ENCODE results near the gene MRGPRF. TPM values are rescaled to one million over a fixed set of nuclear protein-coding genes. Genes with fewer than 3 reads are reported as not detected.

The MRGPRF gene
- total RNA-seq, 3 donors from 2014 or later (not counting 1 experiment from before 2014, with no cell fraction given), result not detected

DNA sequence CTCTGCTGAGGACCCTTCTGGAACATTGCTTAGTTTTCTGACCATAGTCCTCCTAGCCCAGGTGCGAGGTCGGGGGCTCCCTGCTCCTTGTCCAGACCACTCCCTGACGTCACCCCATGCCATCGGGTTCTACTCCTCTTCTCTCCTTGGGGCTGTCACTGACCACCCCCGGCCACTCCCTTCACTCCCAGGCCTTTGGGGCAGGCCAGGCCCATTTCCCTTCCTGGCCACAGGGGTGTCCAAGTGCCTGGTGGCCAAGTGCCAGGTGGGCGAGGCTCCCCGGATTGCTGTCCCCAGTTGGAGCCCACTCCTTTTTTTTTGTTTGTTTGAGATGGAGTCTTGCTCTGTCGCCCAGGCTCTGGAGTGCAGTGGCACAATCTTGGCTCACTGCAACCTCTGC, 51.8 kb downstream of the MRGPRF start:
- H3K27me3 Mint-ChIP-seq (ENCODE audit: low read depth in 2 of 2), result peaks cover 0 to 8% of the 10 kb centered on the region in 2 donors
- ATAC-seq, result no peak
- intact Hi-C loops (cut with micrococcal nuclease), result no loop called here
- TF ChIP-seq, protein P1, sequence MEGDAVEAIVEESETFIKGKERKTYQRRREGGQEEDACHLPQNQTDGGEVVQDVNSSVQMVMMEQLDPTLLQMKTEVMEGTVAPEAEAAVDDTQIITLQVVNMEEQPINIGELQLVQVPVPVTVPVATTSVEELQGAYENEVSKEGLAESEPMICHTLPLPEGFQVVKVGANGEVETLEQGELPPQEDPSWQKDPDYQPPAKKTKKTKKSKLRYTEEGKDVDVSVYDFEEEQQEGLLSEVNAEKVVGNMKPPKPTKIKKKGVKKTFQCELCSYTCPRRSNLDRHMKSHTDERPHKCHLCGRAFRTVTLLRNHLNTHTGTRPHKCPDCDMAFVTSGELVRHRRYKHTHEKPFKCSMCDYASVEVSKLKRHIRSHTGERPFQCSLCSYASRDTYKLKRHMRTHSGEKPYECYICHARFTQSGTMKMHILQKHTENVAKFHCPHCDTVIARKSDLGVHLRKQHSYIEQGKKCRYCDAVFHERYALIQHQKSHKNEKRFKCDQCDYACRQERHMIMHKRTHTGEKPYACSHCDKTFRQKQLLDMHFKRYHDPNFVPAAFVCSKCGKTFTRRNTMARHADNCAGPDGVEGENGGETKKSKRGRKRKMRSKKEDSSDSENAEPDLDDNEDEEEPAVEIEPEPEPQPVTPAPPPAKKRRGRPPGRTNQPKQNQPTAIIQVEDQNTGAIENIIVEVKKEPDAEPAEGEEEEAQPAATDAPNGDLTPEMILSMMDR (IDR thresholded peaks at IDR 0.05), result no peak
- H3K9me3 Mint-ChIP-seq, result no peaks in the 10 kb centered on the region
- Histone ChIP-seq H3K27ac (ENCODE audit: low read length) (no peak overlapping the region), H3K4me3 (ENCODE audit: low read length) (no peak overlapping the region), H3K36me3 (ENCODE audit: control insufficient read depth, insufficient read depth, low read length) (no peaks in the 10 kb centered on the region), H3K9me3 (ENCODE audit: control insufficient read depth, insufficient read depth, low read length) (no peaks in the 10 kb centered on the region), H3K27me3 (ENCODE audit: control insufficient read depth, insufficient read depth, low read length) (no peaks in the 10 kb centered on the region), H3K4me1 (ENCODE audit: control insufficient read depth, insufficient read depth, low read length) (peaks cover 3% of the 10 kb centered on the region)
- 91% methylated on average over 8 of the region's 8 CpGs for WGBS (ENCODE audit: insufficient coverage)
- no peak overlapping the region for H3K27ac Mint-ChIP-seq
- no peak overlapping the region for H3K4me3 Mint-ChIP-seq
- DNase-seq, result no peak
- H3K36me3 Mint-ChIP-seq, result no peaks in the 10 kb centered on the region
- peaks cover 4 to 5% of the 10 kb centered on the region in 2 donors for H3K4me1 Mint-ChIP-seq

DNA sequence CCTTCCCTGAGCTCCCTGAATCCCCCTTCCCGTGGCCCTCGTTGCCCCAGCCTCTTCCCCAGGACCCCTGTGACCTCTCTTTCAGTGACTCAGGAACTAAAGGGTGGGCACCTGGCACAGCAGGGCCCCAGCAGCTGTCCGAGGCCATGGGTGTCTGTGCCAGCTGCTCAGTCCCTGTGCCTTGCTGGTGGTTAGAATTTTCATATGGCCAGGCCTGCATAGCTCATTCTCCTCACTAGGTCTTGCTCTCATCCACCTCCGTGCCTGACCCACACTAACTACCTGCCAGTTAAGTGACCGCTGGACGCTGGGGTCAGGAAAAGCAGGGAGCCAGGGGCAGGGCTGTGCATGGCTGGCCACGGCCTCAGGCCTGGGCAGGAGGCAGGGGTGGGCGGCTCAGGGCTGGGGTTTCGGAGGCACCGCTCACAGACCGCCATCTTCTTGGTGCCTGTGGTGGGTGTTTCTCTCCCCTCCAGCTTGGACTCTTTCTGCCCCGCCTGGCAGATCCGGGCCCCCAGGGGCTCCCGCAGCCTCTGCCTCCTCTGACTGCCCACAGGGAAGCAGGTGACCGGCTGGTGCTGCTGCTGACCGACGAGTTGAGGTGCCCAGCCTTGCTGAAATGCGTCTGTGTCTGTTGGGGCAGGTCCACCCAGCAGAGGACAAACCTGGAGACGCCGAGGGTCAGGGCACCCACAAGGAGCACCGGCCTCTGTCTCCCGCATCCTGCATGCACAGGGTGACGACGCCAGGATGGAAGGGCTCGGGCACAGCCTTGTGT, 52.6 kb downstream of the MRGPRF start:
- Mint-ChIP-seq H3K9me3 (no peaks in the 10 kb centered on the region), H3K4me3 (no peak overlapping the region), H3K27me3 (ENCODE audit: low read depth in 2 of 2) (peaks cover 0 to 8% of the 10 kb centered on the region in 2 donors), H3K36me3 (no peaks in the 10 kb centered on the region), H3K4me1 (peaks cover 2 to 5% of the 10 kb centered on the region in 2 donors), H3K27ac (no peak overlapping the region)
- no peaks in the 10 kb centered on the region for H3K9me3 ChIP-seq (ENCODE audit: control insufficient read depth, insufficient read depth, low read length)
- ATAC-seq (no peak), DNase-seq (no peak)
- H3K4me3 ChIP-seq (ENCODE audit: low read length), result no peak overlapping the region
- 86% methylated on average over 25 of the region's 25 CpGs for WGBS (ENCODE audit: insufficient coverage)
- no peaks in the 10 kb centered on the region for H3K27me3 ChIP-seq (ENCODE audit: control insufficient read depth, insufficient read depth, low read length)
- intact Hi-C loops (cut with micrococcal nuclease), result no loop called here
- peaks cover 7% of the 10 kb centered on the region for H3K4me1 ChIP-seq (ENCODE audit: control insufficient read depth, insufficient read depth, low read length)
- H3K36me3 ChIP-seq (ENCODE audit: control insufficient read depth, insufficient read depth, low read length), result no peaks in the 10 kb centered on the region
- TF ChIP-seq, protein P1 (IDR thresholded peaks at IDR 0.05), result no peak
- no peak overlapping the region for H3K27ac ChIP-seq (ENCODE audit: low read length)

DNA sequence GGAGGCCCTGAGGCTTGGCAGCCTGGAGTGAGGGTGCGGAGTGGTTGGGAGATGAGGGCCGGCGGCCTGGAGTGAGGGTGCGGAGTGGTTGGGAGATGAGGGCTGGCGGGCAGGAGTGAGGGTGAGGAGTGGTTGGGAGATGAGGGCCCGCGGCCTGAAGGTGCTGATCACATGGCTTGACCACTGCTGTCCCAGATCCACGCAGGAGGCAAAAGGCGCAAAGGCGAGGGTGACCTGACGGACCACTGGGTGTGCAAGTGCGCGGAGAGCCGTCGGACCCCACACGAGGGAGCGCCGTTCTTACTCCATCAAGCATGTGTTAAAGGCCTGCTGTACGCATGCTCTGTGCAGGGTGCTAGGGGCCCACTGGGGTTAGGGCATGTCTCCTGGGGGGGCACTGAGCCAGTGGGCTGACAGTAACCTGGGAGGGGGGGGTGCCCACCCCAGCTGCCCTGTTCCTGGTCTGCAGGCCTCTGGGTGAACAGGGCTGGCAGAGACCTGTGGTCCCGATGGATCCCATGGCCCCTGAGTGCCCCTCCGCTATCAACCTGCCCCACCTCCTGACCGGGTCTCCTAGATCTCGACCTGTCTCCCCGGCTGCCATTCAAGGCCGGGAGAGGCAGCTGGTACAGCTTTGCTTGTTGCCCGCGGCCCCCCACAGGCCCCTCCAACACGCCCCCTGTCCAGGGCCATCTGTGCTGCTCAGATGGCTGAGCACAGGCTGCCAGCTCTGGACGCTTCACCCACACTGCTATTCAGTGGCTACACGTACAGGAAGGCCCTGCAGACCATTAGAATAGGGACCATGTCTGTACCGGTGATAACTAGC, 53.4 kb downstream of the MRGPRF start:
- Mint-ChIP-seq H3K36me3 (no peaks in the 10 kb centered on the region), H3K9me3 (no peaks in the 10 kb centered on the region), H3K27ac (no peak overlapping the region), H3K4me3 (no peak overlapping the region), H3K4me1 (peaks cover 5 to 7% of the 10 kb centered on the region in 2 donors), H3K27me3 (ENCODE audit: low read depth in 2 of 2) (peaks cover 0 to 8% of the 10 kb centered on the region in 2 donors)
- no peaks in the 10 kb centered on the region for H3K9me3 ChIP-seq (ENCODE audit: control insufficient read depth, insufficient read depth, low read length)
- H3K4me1 ChIP-seq (ENCODE audit: control insufficient read depth, insufficient read depth, low read length), result peaks cover 12% of the 10 kb centered on the region
- no peaks in the 10 kb centered on the region for H3K36me3 ChIP-seq (ENCODE audit: control insufficient read depth, insufficient read depth, low read length)
- WGBS (ENCODE audit: insufficient coverage), result 91% methylated on average over 31 of the region's 31 CpGs
- TF ChIP-seq, protein P1 (IDR thresholded peaks at IDR 0.05), result no peak
- H3K27me3 ChIP-seq (ENCODE audit: control insufficient read depth, insufficient read depth, low read length), result no peaks in the 10 kb centered on the region
- DNase-seq (no peak), ATAC-seq (no peak)
- H3K27ac ChIP-seq (ENCODE audit: low read length), result no peak overlapping the region
- H3K4me3 ChIP-seq (ENCODE audit: low read length), result no peak overlapping the region
- intact Hi-C loops (cut with micrococcal nuclease), result loop anchor here (5.0 kb wide), 1 partner anchor 133 kb away; no protein-coding TSS in a partner anchor
